Duodenal mucosa (tissue), 2 donors: ENCODE data around the gene ZDHHC4.
"Not testable (repeated sequence)": the region's sequence is repeated elsewhere in the genome, so short reads cannot be mapped to it uniquely, and the experiment has no call there.

Experiments
- H3K27ac ChIP-seq: one replicate; pipeline ENCODE4 v1.7.0; 2013; ENCODE audit warnings: low read depth, low read length
- H3K27me3 ChIP-seq, 2 donors: one replicate each; pipeline ENCODE4 v1.7.0; 2013; ENCODE audit warnings: low read length in 2 of 2, control low read depth in 1 of 2; ENCODE audit not compliant: insufficient read depth in 2 of 2, control insufficient read depth in 1 of 2
- H3K36me3 ChIP-seq, 2 donors: one replicate each; pipeline ENCODE4 v1.7.0; 2013; ENCODE audit warnings: low read length in 2 of 2, control low read depth in 1 of 2; ENCODE audit not compliant: insufficient read depth in 2 of 2, control insufficient read depth in 1 of 2
- H3K4me1 ChIP-seq, 2 donors: one replicate each; pipeline ENCODE4 v1.7.0; 2013; ENCODE audit warnings: low read length in 2 of 2, control low read depth in 1 of 2; ENCODE audit not compliant: insufficient read depth in 2 of 2, control insufficient read depth in 1 of 2
- H3K4me3 ChIP-seq, 2 donors: one replicate each; pipeline ENCODE4 v1.7.0; 2013; ENCODE audit warnings: low read length in 2 of 2, low read depth in 1 of 2
- H3K9ac ChIP-seq, 2 donors: one replicate each; pipeline ENCODE4 v1.7.0; 2013; ENCODE audit warnings: low read length in 2 of 2, low read depth in 1 of 2
- H3K9me3 ChIP-seq, 2 donors: one replicate each; pipeline ENCODE4 v1.7.0; 2013; ENCODE audit warnings: low read length in 2 of 2, control low read depth in 1 of 2; ENCODE audit not compliant: control insufficient read depth in 1 of 2

The ZDHHC4 gene

DNA sequence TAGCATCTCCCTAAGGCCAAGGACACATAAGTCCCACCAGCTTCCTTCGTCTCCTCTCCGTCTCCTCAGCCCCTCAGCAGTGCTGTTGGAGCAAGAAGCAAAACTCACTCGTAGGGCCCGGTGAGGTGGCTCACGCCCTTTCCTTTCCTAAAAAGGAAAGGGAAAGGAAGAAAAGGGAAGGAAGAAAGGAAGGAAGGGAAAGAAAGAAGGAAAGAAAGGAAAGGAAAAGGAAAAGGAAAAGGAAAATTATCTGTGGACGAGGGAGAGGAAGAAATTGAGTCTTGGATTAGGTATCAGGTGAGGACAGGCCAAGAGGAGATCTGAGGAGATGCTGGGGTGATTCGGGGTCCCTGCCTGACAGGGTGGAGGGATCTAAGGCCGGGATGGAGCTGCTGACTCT lies 56.8 kb downstream of the ZDHHC4 start:
- peaks cover 9 to 19% of the 10 kb centered on the region in 2 donors for H3K4me1 ChIP-seq
- H3K9me3 ChIP-seq: no peaks in the 10 kb centered on the region
- H3K27me3 ChIP-seq: no peaks in the 10 kb centered on the region
- H3K27ac ChIP-seq: no peak overlapping the region
- H3K4me3 ChIP-seq: no peak overlapping the region
- no peak overlapping the region for H3K9ac ChIP-seq
- H3K36me3 ChIP-seq: no peaks in the 10 kb centered on the region

GRCh38 chr7:6634971-6635370 lies 57.7 kb downstream of the ZDHHC4 start:
- H3K9me3 ChIP-seq, H3K36me3 ChIP-seq, H3K27me3 ChIP-seq, H3K4me3 ChIP-seq, H3K27ac ChIP-seq, H3K9ac ChIP-seq: not testable (repeated sequence)
- H3K4me1 ChIP-seq: peaks cover 9 to 17% of the 10 kb centered on the region in 2 donors

DNA sequence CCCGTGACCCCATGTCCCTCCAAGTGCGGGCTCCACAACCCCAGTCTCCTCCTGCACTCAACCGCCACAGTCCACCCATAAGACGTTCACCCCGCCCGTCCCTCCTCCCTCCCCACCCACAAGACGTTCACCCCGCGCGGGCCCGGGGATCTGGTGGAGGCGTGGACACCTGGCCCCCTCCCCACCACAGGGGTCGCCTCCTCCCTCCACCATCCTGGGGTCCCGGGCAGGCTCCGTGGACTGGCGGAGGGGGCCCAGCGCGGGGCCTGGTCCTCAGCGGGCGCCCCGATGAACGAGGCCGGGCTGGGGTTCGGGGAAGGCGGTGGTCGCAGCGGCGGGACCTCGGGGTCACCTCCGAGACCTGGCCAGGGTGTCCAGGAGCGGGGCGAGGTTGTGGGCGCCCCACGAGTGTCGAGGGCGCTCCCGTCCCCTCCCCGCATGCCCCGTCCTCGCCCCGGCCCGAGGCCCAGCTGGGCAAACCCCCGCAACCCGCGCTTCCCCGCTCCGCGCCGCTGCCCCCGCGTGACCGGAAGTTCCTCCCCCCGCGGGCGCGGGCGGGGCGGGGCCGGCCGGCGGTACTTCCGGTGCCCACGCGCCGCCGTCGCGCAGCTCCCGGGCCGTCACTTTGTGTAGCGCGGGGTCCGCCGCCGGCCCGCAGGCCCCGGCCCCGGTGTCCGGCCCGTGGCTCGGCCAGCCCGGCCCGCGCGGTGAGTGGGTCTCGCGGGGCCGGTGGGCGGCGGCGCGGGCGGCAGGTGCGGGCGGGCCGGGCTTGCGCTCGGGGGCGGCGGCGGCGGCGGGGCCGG lies 59.7 kb downstream of the ZDHHC4 start, which contains the start of gene ZNF316:
Gene ZNF316, plus strand, starts transcription at position 578 of the 803 bp plus-strand sequence. CDS start 5,092 bp downstream, outside the sequence.
- H3K4me3 ChIP-seq: peak within 1 kb of the TSS; percentile 72 to 76
- H3K27ac ChIP-seq: peak within 1 kb of the TSS; percentile 32
- H3K9me3 ChIP-seq: no peaks in the 10 kb centered on the region
- peaks cover 9 to 12% of the 10 kb centered on the region in 2 donors for H3K4me1 ChIP-seq
- peaks cover 9 to 17% of the 10 kb centered on the region in 2 donors for H3K36me3 ChIP-seq
- H3K27me3 ChIP-seq: no peaks in the 10 kb centered on the region
- peak within 1 kb of the TSS; percentile 60 to 70 for H3K9ac ChIP-seq

DNA sequence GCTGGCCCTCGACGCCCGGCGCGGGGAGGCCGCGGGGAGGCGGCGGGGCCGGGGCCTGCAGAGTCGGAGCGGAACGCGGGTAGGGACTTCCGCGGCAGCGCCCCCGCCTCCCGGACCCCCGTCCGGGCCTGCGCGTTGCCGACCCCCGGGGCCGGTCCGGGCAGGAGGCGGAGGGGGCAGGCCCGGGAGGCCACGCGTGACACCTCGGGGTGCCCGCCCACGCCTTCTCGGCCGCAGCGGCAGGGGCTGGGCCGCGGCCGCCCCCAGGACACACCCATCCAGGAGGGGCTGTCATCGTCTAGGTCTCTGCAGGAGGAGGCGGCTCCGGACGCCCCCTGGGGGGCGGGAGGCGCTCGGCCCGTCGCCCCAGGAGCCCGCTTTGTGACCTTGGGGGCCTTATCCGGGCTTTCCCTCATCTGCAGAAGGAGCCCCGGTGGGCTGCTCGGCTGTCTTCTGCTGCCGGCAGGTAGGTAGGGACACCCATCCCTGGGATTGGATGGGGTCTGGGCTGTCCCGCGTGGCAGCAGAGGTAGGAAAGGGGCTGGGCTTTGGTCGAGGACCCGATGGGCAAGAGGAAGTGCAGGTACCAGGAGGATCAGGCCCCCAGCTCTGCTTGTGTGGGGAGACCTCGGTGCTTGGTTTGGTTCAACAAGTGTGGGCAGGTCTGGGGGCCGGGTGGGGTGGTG lies 60.4 kb downstream of the ZDHHC4 start:
- peak overlapping the region; percentile 65 to 74 for H3K4me3 ChIP-seq
- peaks cover 10 to 24% of the 10 kb centered on the region in 2 donors for H3K36me3 ChIP-seq
- peaks cover 9 to 12% of the 10 kb centered on the region in 2 donors for H3K4me1 ChIP-seq
- no peaks in the 10 kb centered on the region for H3K27me3 ChIP-seq
- H3K9me3 ChIP-seq: no peaks in the 10 kb centered on the region
- no peak overlapping the region for H3K27ac ChIP-seq
- peak overlapping the region; percentile 54 to 61 for H3K9ac ChIP-seq
